Measurements from ENCODE around the gene SH3GLB1. TPM values are rescaled to one million over a fixed set of nuclear protein-coding genes. Genes with fewer than 3 reads are reported as not detected.
A peak's percentile ranks its signal among the peaks of the same experiment; 100 is the strongest.

Gene SH3GLB1
- total and polyA plus RNA-seq, 9 of the 15 experiments (the other 6 are each of a cell fraction or from before 2014, with no cell fraction given), result 8.6 to 34.2 (median 24.2) TPM

- TF ChIP-seq ARID4B (CRISPR knock-in tag; IDR thresholded peaks at IDR 0.05) (peak; percentile 40; the same call in 1 of the 2 replicates), TCFL5 (CRISPR knock-in tag; conservative IDR thresholded peaks at IDR 0.05) (no peak), TCF15 (CRISPR knock-in tag; IDR thresholded peaks at IDR 0.05) (no peak), FOXP4 (CRISPR knock-in tag; IDR thresholded peaks at IDR 0.05; ENCODE audit: borderline replicate concordance) (peak; percentile 53; the same call in 1 of the 2 replicates), NCOA1 (IDR thresholded peaks at IDR 0.05; ENCODE audit: low read depth) (no peak), ELK1 (CRISPR knock-in tag; IDR thresholded peaks at IDR 0.05) (no peak), LCOR (CRISPR knock-in tag; IDR thresholded peaks at IDR 0.05) (no peak)
These were observed 742 bp downstream of the SH3GLB1 start (continued) for GRCh38 chr1:86704972-86705664.

Data from K562 (cell line).